ENCODE data around the gene KIF25.

The KIF25 gene

GRCh38 chr6:168050881-168051586, 53.6 kb downstream of the KIF25 start:
- DNase-seq (ENCODE audit: low read depth): no peak

GRCh38 chr6:168051648-168052047, 54.2 kb downstream of the KIF25 start:
- no peak for DNase-seq (ENCODE audit: low read depth)

- no peak for DNase-seq (ENCODE audit: low read depth)
These were observed 54.9 kb downstream of the KIF25 start for GRCh38 chr6:168052291-168052891.

GRCh38 chr6:168053086-168053956, 55.9 kb downstream of the KIF25 start:
- DNase-seq (ENCODE audit: low read depth): no peak

GRCh38 chr6:168053957-168054471, 56.5 kb downstream of the KIF25 start:
- no peak for DNase-seq (ENCODE audit: low read depth)

- DNase-seq (ENCODE audit: low read depth): no peak
These were observed 57.5 kb downstream of the KIF25 start for GRCh38 chr6:168054765-168055560.

GRCh38 chr6:168055696-168056489, 58.4 kb downstream of the KIF25 start:
- DNase-seq (ENCODE audit: low read depth): no peak

- DNase-seq (ENCODE audit: low read depth): no peak
These were observed 59.5 kb downstream of the KIF25 start for GRCh38 chr6:168056892-168057527.

- DNase-seq (ENCODE audit: low read depth): no peak
These were observed 60.4 kb downstream of the KIF25 start for GRCh38 chr6:168057836-168058235.

- no peak for DNase-seq (ENCODE audit: low read depth)
These were observed 61.5 kb downstream of the KIF25 start for GRCh38 chr6:168058691-168059551.

GRCh38 chr6:168060521-168060931, 63.1 kb downstream of the KIF25 start:
- no peak for DNase-seq (ENCODE audit: low read depth)

- DNase-seq (ENCODE audit: low read depth): no peak
These were observed 64.1 kb downstream of the KIF25 start for GRCh38 chr6:168061269-168062210.

- no peak for DNase-seq (ENCODE audit: low read depth)
These were observed 65.1 kb downstream of the KIF25 start for GRCh38 chr6:168062346-168063289.

GRCh38 chr6:168063431-168063830, 66.0 kb downstream of the KIF25 start:
- no peak for DNase-seq (ENCODE audit: low read depth)

- DNase-seq (ENCODE audit: low read depth): no peak
These were observed 66.8 kb downstream of the KIF25 start for GRCh38 chr6:168064226-168064807.

GRCh38 chr6:168067081-168067759, 69.7 kb downstream of the KIF25 start:
- no peak for DNase-seq (ENCODE audit: low read depth)
